Hepatocyte (in vitro differentiated cells): ENCODE results near the gene FABP7.
"Not testable (repeated sequence)": the region's sequence is repeated elsewhere in the genome, so short reads cannot be mapped to it uniquely, and the experiment has no call there.

Experiments
- CTCF ChIP-seq: fragments of 200-600 bp; sonication (generic); IDR thresholded peaks from 2 replicates; pipeline ENCODE4 v1.5.1; 2016; ENCODE audit warnings: antibody characterized with exemption, mild to moderate bottlenecking; ENCODE audit not compliant: poor library complexity
- EZH2 ChIP-seq: fragments of 200-600 bp; sonication (generic); IDR thresholded peaks from 2 replicates; pipeline ENCODE4 v1.6.1; 2016; ENCODE audit warnings: antibody characterized with exemption, mild to moderate bottlenecking, borderline replicate concordance
- EZH2phosphoT487 ChIP-seq: fragments of 200-600 bp; sonication (generic); IDR thresholded peaks from one replicate; pipeline ENCODE4 v1.6.1; 2018; ENCODE audit warnings: antibody characterized with exemption, mild to moderate bottlenecking, low read depth, moderate library complexity; ENCODE audit not compliant: unreplicated experiment, severe bottlenecking

GRCh38 chr6:122748945-122749344 lies 30.6 kb upstream of the FABP7 start:
- TF ChIP-seq CTCF, EZH2, EZH2phosphoT487: not testable (repeated sequence)
